Gastrocnemius medialis (tissue), 4 donors: ENCODE data around the gene BPIFB2.

Experiments
- CTCF ChIP-seq, 5 experiments: fragments of 450-650 bp in 3 of 5; fragments of 200-600 bp in 2 of 5; sonication (generic) in 2 of 5; IDR thresholded peaks in 4 of 5; conservative IDR thresholded peaks in 1 of 5; 1 replicate in 4 of 5; 2 replicates in 1 of 5; pipeline ENCODE4 v1.5.1; 2016 to 2019; ENCODE audit warnings: antibody characterized with exemption in 5 of 5, mild to moderate bottlenecking in 3 of 5, moderate library complexity in 3 of 5
- POLR2A ChIP-seq, 2 donors: fragments of 450-650 bp; IDR thresholded peaks; one replicate each; pipeline ENCODE4 v1.6.1; 2017; ENCODE audit warnings: antibody characterized with exemption in 2 of 2, mild to moderate bottlenecking in 2 of 2, moderate library complexity in 2 of 2

GRCh38 chr20:33034901-33035492 lies 27.5 kb downstream of the BPIFB2 start:
- TF ChIP-seq CTCF (IDR thresholded peaks at IDR 0.05 in 4 of 5, conservative IDR thresholded peaks at IDR 0.05 in 1 of 5) (no peak), POLR2A (IDR thresholded peaks at IDR 0.05) (no peak)
